HG03520 (cell line): ENCODE data around the gene MED12.

Source experiments
- ATAC-seq: cut with Tn5 transposase; IDR thresholded peaks from one replicate; pipeline ENCODE4 v1.9.1; 2021; ENCODE audit warnings: mild to moderate bottlenecking, moderate library complexity; ENCODE audit not compliant: unreplicated experiment

Gene MED12

GRCh38 chrX:71106427-71106826 lies 12.0 kb upstream of the MED12 start, which contains the start of gene CXorf65:
Gene CXorf65 (minus strand): TSS chrX:71106740. CDS start chrX:71106556, 184 bp downstream.
- no peak for ATAC-seq

- ATAC-seq: no peak
These were observed 11.2 kb upstream of the MED12 start for GRCh38 chrX:71107245-71107644.

- ATAC-seq: no peak
These were observed 10.5 kb upstream of the MED12 start for GRCh38 chrX:71107762-71108360.

GRCh38 chrX:71109051-71109450 lies 9.3 kb upstream of the MED12 start:
- no peak for ATAC-seq

GRCh38 chrX:71111141-71111843 lies 7.1 kb upstream of the MED12 start, which contains the start of gene IL2RG:
Gene IL2RG (minus strand): TSS chrX:71111577. CDS start chrX:71111539, 38 bp downstream.
- peak; percentile 96 for ATAC-seq

GRCh38 chrX:71111921-71112431 lies 6.4 kb upstream of the MED12 start:
- no peak for ATAC-seq

- no peak for ATAC-seq
These were observed 1.0 kb upstream of the MED12 start for GRCh38 chrX:71117358-71117757.

GRCh38 chrX:71118985-71119535 lies 664 bp downstream of the MED12 start:
- peak; percentile 28 for ATAC-seq

GRCh38 chrX:71128166-71128833 lies 9.9 kb downstream of the MED12 start:
- ATAC-seq: no peak

- no peak for ATAC-seq
These were observed 10.7 kb downstream of the MED12 start for GRCh38 chrX:71128915-71129765.

GRCh38 chrX:71131510-71131909 lies 13.1 kb downstream of the MED12 start:
- no peak for ATAC-seq

- ATAC-seq: no peak
These were observed 22.0 kb downstream of the MED12 start for GRCh38 chrX:71140440-71140839.

- no peak for ATAC-seq
These were observed 25.1 kb downstream of the MED12 start for GRCh38 chrX:71143508-71143907.

- no peak for ATAC-seq
These were observed 26.3 kb downstream of the MED12 start, which contains the start of gene NLGN3 for GRCh38 chrX:71144651-71145050. Gene NLGN3 (plus strand): TSS chrX:71144841. CDS start chrX:71147750, 2,909 bp downstream.

GRCh38 chrX:71147496-71148277 lies 29.3 kb downstream of the MED12 start:
- no peak for ATAC-seq

GRCh38 chrX:71148278-71148663 lies 29.9 kb downstream of the MED12 start:
- ATAC-seq: no peak

- no peak for ATAC-seq
These were observed 33.0 kb downstream of the MED12 start for GRCh38 chrX:71151366-71151765.

GRCh38 chrX:71154196-71154595 lies 35.8 kb downstream of the MED12 start:
- no peak for ATAC-seq

- no peak for ATAC-seq
These were observed 36.2 kb downstream of the MED12 start for GRCh38 chrX:71154641-71155040.

- no peak for ATAC-seq
These were observed 40.2 kb downstream of the MED12 start for GRCh38 chrX:71158603-71159002.
